Measurements from ENCODE around the gene HDAC4. TPM values are rescaled to one million over a fixed set of nuclear protein-coding genes. Genes with fewer than 3 reads are reported as not detected.

The HDAC4 gene
- total RNA-seq, 1 donor from 2014 or later: 76.6 TPM

- H3K36me3 ChIP-seq: no peaks in the 10 kb centered on the region
- H3K4me1 ChIP-seq: peaks cover 8% of the 10 kb centered on the region
- intact Hi-C loops (cut with DNase I): no loop called here
- DNase-seq (ENCODE audit: extremely low spot score in 2 of 2): no peak
- no peak overlapping the region for H3K27ac ChIP-seq
- TF ChIP-seq POLR2A (IDR thresholded peaks at IDR 0.05) (no peak), CTCF (IDR thresholded peaks at IDR 0.05) (no peak), POLR2AphosphoS5 (IDR thresholded peaks at IDR 0.05; ENCODE audit: insufficient read depth in 1 of 2, low read depth in 1 of 2) (no peak)
- no peak overlapping the region for H3K4me3 ChIP-seq
- no peaks in the 10 kb centered on the region for H3K27me3 ChIP-seq
- no peaks in the 10 kb centered on the region for H3K9me3 ChIP-seq
Observed at GRCh38 chr2:239383036-239383758, 17.6 kb downstream of the HDAC4 start.

- TF ChIP-seq POLR2A (IDR thresholded peaks at IDR 0.05) (no peak), POLR2AphosphoS5 (IDR thresholded peaks at IDR 0.05; ENCODE audit: insufficient read depth in 1 of 2, low read depth in 1 of 2) (no peak), CTCF (IDR thresholded peaks at IDR 0.05) (no peak)
- Histone ChIP-seq H3K36me3 (no peaks in the 10 kb centered on the region), H3K4me3 (no peak overlapping the region), H3K9me3 (no peaks in the 10 kb centered on the region), H3K4me1 (peaks cover 8% of the 10 kb centered on the region), H3K27me3 (no peaks in the 10 kb centered on the region), H3K27ac (no peak overlapping the region)
- no peak for DNase-seq (ENCODE audit: extremely low spot score in 2 of 2)
- intact Hi-C loops (cut with DNase I): no loop called here
Observed at GRCh38 chr2:239382384-239382880, 18.4 kb downstream of the HDAC4 start.

- DNase-seq (ENCODE audit: extremely low spot score in 2 of 2): no peak
- H3K27ac ChIP-seq: no peak overlapping the region
- no peaks in the 10 kb centered on the region for H3K9me3 ChIP-seq
- H3K27me3 ChIP-seq: no peaks in the 10 kb centered on the region
- no peak overlapping the region for H3K4me3 ChIP-seq
- H3K36me3 ChIP-seq: no peaks in the 10 kb centered on the region
- H3K4me1 ChIP-seq: peaks cover 8% of the 10 kb centered on the region
- intact Hi-C loops (cut with DNase I): no loop called here
- no peak for TF ChIP-seq POLR2AphosphoS5 (IDR thresholded peaks at IDR 0.05; ENCODE audit: insufficient read depth in 1 of 2, low read depth in 1 of 2)
- no peak for TF ChIP-seq POLR2A (IDR thresholded peaks at IDR 0.05)
- no peak for TF ChIP-seq CTCF (IDR thresholded peaks at IDR 0.05)
Observed at GRCh38 chr2:239381709-239382134, 19.1 kb downstream of the HDAC4 start.

- H3K4me3 ChIP-seq: no peak overlapping the region
- intact Hi-C loops (cut with DNase I): no loop called here
- no peak overlapping the region for H3K27ac ChIP-seq
- no peaks in the 10 kb centered on the region for H3K27me3 ChIP-seq
- TF ChIP-seq POLR2A (IDR thresholded peaks at IDR 0.05): no peak
- TF ChIP-seq POLR2AphosphoS5 (IDR thresholded peaks at IDR 0.05; ENCODE audit: insufficient read depth in 1 of 2, low read depth in 1 of 2): no peak
- TF ChIP-seq CTCF (IDR thresholded peaks at IDR 0.05): no peak
- H3K36me3 ChIP-seq: no peaks in the 10 kb centered on the region
- H3K9me3 ChIP-seq: no peaks in the 10 kb centered on the region
- peaks cover 8% of the 10 kb centered on the region for H3K4me1 ChIP-seq
- no peak for DNase-seq (ENCODE audit: extremely low spot score in 2 of 2)
Observed at GRCh38 chr2:239380831-239381708, 19.8 kb downstream of the HDAC4 start.
